HepG2 (cell line): ENCODE results near the gene SERPIND1. TPM values are rescaled to one million over a fixed set of nuclear protein-coding genes. Genes with fewer than 3 reads are reported as not detected.

Source experiments
- CEBPB ChIP-seq: IDR thresholded peaks from 2 replicates; pipeline ENCODE4 v1.6.1; 2011; ENCODE audit warnings: low read depth, low read length, improper control_type of control experiment, borderline replicate concordance
- GFI1 ChIP-seq: sonication (generic); formaldehyde crosslinking; IDR thresholded peaks from 2 replicates; pipeline ENCODE4 v1.5.0; 2020; ENCODE audit warnings: missing genetic modification reagents, mild to moderate bottlenecking, borderline replicate concordance
- JARID2 ChIP-seq: sonication (generic); formaldehyde crosslinking; IDR thresholded peaks from 2 replicates; pipeline ENCODE4 v1.8.1; 2023; ENCODE audit warnings: missing genetic modification reagents, inconsistent platforms; ENCODE audit not compliant: insufficient replicate concordance
- KDM4B ChIP-seq: sonication (generic); formaldehyde crosslinking; IDR thresholded peaks from 2 replicates; pipeline ENCODE4 v1.4.0; 2020; ENCODE audit warnings: missing genetic modification reagents
- KLF6 ChIP-seq: IDR thresholded peaks from 2 replicates; pipeline ENCODE4 v1.8.0; 2016; ENCODE audit warnings: missing biosample characterization, missing genetic modification reagents
- NBN ChIP-seq: fragments of 450-650 bp; conservative IDR thresholded peaks from 2 replicates; pipeline ENCODE4 v1.6.1; 2017
- NCOA1 ChIP-seq: sonication (generic); formaldehyde crosslinking; IDR thresholded peaks from 2 replicates; pipeline ENCODE4 v1.9.0; 2021; ENCODE audit warnings: missing genetic modification reagents
- ONECUT2 ChIP-seq: sonication (generic); formaldehyde crosslinking; IDR thresholded peaks from 2 replicates; pipeline ENCODE4 v1.4.0; 2020; ENCODE audit warnings: missing genetic modification reagents
- SMYD3 ChIP-seq: sonication (generic); formaldehyde crosslinking; IDR thresholded peaks from 2 replicates; pipeline ENCODE4 v1.8.1; 2023; ENCODE audit warnings: mild to moderate bottlenecking, missing genetic modification reagents
- SOX5 ChIP-seq: IDR thresholded peaks from 2 replicates; pipeline ENCODE4 v1.6.1; 2016; ENCODE audit warnings: borderline replicate concordance
- TOPORS ChIP-seq: sonication (generic); formaldehyde crosslinking; IDR thresholded peaks from 2 replicates; pipeline ENCODE4 v1.8.0; 2023; ENCODE audit warnings: mild to moderate bottlenecking, missing genetic modification reagents
- UBTF ChIP-seq: sonication (generic); formaldehyde crosslinking; IDR thresholded peaks from 2 replicates; pipeline ENCODE4 v1.4.0; 2020; ENCODE audit warnings: mild to moderate bottlenecking, missing genetic modification reagents
- WIZ ChIP-seq: sonication (generic); formaldehyde crosslinking; IDR thresholded peaks from 2 replicates; pipeline ENCODE4 v1.5.1; 2020; ENCODE audit warnings: mild to moderate bottlenecking, missing genetic modification reagents
- ZFP62 ChIP-seq: sonication (generic); formaldehyde crosslinking; IDR thresholded peaks from 2 replicates; pipeline ENCODE4 v1.4.0; 2020; ENCODE audit warnings: missing genetic modification reagents
- ZNF124 ChIP-seq: sonication (generic); formaldehyde crosslinking; IDR thresholded peaks from 2 replicates; pipeline ENCODE4 v1.4.0; 2020; ENCODE audit warnings: missing genetic modification reagents
- ZNF367 ChIP-seq: sonication (generic); formaldehyde crosslinking; IDR thresholded peaks from 2 replicates; pipeline ENCODE4 v1.4.0; 2020; ENCODE audit warnings: missing genetic modification reagents, borderline replicate concordance
- ZNF75D ChIP-seq: sonication (generic); formaldehyde crosslinking; IDR thresholded peaks from 2 replicates; pipeline ENCODE4 v1.8.1; 2023; ENCODE audit warnings: missing genetic modification reagents, mild to moderate bottlenecking, borderline replicate concordance
- ZNF776 ChIP-seq: sonication (generic); formaldehyde crosslinking; IDR thresholded peaks from 2 replicates; pipeline ENCODE4 v1.4.0; 2020; ENCODE audit warnings: mild to moderate bottlenecking, missing genetic modification reagents
- polyA plus RNA-seq, 8 experiments: library from polyadenylated mRNA; depleted of rRNA in 3 of 8; stranded (reverse) in 7 of 8; unstranded in 1 of 8; fragments of >200 nt; fragmentation: Illumina TruSeq in 4 of 8; extraction: Trizol in 4 of 8; gene quantifications; 2 replicates each; pipeline versions ENCODE4 v1.2.1 to v1.2.3, GENCODE V29; 2011 to 2016; ENCODE audit warnings: low read depth in 4 of 8, missing spikeins in 1 of 8, mixed read lengths in 1 of 8; ENCODE audit not compliant: insufficient read depth in 1 of 8
- total RNA-seq, 5 experiments: library from RNA; depleted of rRNA; stranded (reverse); fragments of >200 nt; fragmentation: Illumina TruSeq; extraction: Trizol; gene quantifications; 2 replicates each; pipeline ENCODE4 v1.2.3, GENCODE V29; 2016; ENCODE audit warnings: low read depth in 1 of 5
- TF ChIP-seq, protein P1 (sequence below): sonication (generic); formaldehyde crosslinking; IDR thresholded peaks from 2 replicates; pipeline ENCODE4 v1.5.1; 2020; ENCODE audit warnings: missing genetic modification reagents, mild to moderate bottlenecking, borderline replicate concordance
- TF ChIP-seq, protein P2 (sequence below): sonication (generic); formaldehyde crosslinking; IDR thresholded peaks from 2 replicates; pipeline ENCODE4 v1.5.0; 2020; ENCODE audit warnings: missing genetic modification reagents
- TF ChIP-seq, protein P3 (sequence below): sonication (generic); formaldehyde crosslinking; IDR thresholded peaks from 2 replicates; pipeline ENCODE4 v1.8.0; 2022; ENCODE audit warnings: missing genetic modification reagents, mild to moderate bottlenecking, moderate library complexity, borderline replicate concordance
- TF ChIP-seq, protein P4 (sequence below): sonication (generic); formaldehyde crosslinking; IDR thresholded peaks from 2 replicates; pipeline ENCODE4 v1.4.0; 2020; ENCODE audit warnings: missing genetic modification reagents

Gene SERPIND1
- total and polyA plus RNA-seq, 2 of the 13 experiments (the other 11 are each of a cell fraction or from before 2014, with no cell fraction given): 111 to 350 TPM

- TF ChIP-seq, protein P1, sequence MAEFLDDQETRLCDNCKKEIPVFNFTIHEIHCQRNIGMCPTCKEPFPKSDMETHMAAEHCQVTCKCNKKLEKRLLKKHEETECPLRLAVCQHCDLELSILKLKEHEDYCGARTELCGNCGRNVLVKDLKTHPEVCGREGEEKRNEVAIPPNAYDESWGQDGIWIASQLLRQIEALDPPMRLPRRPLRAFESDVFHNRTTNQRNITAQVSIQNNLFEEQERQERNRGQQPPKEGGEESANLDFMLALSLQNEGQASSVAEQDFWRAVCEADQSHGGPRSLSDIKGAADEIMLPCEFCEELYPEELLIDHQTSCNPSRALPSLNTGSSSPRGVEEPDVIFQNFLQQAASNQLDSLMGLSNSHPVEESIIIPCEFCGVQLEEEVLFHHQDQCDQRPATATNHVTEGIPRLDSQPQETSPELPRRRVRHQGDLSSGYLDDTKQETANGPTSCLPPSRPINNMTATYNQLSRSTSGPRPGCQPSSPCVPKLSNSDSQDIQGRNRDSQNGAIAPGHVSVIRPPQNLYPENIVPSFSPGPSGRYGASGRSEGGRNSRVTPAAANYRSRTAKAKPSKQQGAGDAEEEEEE: no peak
- TF ChIP-seq ZNF776 (CRISPR knock-in tag) (no peak), ZNF367 (CRISPR knock-in tag) (no peak), ZFP62 (no peak), ZNF75D (no peak), KLF6 (CRISPR knock-in tag) (no peak), JARID2 (CRISPR knock-in tag) (peak; percentile 15), WIZ (no peak), SMYD3 (0 out of 2 replicates have a peak, but pooled peaks have one; percentile 52), KDM4B (CRISPR knock-in tag) (peak; percentile 68; the same call in 1 of the 2 replicates), ONECUT2 (0 out of 2 replicates have a peak, but pooled peaks have one; percentile 14), SOX5 (peak; percentile 88), NCOA1 (CRISPR knock-in tag) (no peak), ZNF124 (0 out of 2 replicates have a peak, but pooled peaks have one; percentile 21), TOPORS (CRISPR knock-in tag) (peak; percentile 85), GFI1 (CRISPR knock-in tag) (no peak; the same call in 1 of the 2 replicates), UBTF (CRISPR knock-in tag) (peak; percentile 50; the same call in 1 of the 2 replicates), CEBPB (peak; percentile 83), NBN (no peak)
- TF ChIP-seq, protein P2, sequence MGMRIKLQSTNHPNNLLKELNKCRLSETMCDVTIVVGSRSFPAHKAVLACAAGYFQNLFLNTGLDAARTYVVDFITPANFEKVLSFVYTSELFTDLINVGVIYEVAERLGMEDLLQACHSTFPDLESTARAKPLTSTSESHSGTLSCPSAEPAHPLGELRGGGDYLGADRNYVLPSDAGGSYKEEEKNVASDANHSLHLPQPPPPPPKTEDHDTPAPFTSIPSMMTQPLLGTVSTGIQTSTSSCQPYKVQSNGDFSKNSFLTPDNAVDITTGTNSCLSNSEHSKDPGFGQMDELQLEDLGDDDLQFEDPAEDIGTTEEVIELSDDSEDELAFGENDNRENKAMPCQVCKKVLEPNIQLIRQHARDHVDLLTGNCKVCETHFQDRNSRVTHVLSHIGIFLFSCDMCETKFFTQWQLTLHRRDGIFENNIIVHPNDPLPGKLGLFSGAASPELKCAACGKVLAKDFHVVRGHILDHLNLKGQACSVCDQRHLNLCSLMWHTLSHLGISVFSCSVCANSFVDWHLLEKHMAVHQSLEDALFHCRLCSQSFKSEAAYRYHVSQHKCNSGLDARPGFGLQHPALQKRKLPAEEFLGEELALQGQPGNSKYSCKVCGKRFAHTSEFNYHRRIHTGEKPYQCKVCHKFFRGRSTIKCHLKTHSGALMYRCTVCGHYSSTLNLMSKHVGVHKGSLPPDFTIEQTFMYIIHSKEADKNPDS (CRISPR knock-in tag): 0 out of 2 replicates have a peak, but pooled peaks have one; percentile 25
- TF ChIP-seq, protein P3, sequence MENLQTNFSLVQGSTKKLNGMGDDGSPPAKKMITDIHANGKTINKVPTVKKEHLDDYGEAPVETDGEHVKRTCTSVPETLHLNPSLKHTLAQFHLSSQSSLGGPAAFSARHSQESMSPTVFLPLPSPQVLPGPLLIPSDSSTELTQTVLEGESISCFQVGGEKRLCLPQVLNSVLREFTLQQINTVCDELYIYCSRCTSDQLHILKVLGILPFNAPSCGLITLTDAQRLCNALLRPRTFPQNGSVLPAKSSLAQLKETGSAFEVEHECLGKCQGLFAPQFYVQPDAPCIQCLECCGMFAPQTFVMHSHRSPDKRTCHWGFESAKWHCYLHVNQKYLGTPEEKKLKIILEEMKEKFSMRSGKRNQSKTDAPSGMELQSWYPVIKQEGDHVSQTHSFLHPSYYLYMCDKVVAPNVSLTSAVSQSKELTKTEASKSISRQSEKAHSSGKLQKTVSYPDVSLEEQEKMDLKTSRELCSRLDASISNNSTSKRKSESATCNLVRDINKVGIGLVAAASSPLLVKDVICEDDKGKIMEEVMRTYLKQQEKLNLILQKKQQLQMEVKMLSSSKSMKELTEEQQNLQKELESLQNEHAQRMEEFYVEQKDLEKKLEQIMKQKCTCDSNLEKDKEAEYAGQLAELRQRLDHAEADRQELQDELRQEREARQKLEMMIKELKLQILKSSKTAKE (CRISPR knock-in tag): no peak
- TF ChIP-seq, protein P4, sequence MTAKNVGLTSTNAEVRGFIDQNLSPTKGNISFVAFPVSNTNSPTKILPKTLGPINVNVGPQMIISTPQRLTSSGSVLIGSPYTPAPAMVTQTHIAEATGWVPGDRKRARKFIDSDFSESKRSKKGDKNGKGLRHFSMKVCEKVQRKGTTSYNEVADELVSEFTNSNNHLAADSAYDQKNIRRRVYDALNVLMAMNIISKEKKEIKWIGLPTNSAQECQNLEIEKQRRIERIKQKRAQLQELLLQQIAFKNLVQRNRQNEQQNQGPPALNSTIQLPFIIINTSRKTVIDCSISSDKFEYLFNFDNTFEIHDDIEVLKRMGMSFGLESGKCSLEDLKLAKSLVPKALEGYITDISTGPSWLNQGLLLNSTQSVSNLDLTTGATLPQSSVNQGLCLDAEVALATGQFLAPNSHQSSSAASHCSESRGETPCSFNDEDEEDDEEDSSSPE (CRISPR knock-in tag): no peak
Observed at GRCh38 chr22:20773793-20774212, at the start of gene SERPIND1 (continued).
